BLaER1 treated with 17β-estradiol and CSF1 and Interleukin-3, amounts not matched to agents 10 nM and 100 nM (cell line): Measurements from ENCODE around the gene SHOC2.

ENCODE experiments used
- H3K27ac ChIP-seq, 11 experiments: shearing (Covaris generic); formaldehyde crosslinking; 2 replicates each; pipeline ENCODE4 v1.8.1; 2022
- H3K27me3 ChIP-seq, 11 experiments: shearing (Covaris generic); formaldehyde crosslinking; 2 replicates each; pipeline ENCODE4 v1.8.1; 2022
- H3K36me3 ChIP-seq, 11 experiments: shearing (Covaris generic); formaldehyde crosslinking; 2 replicates each; pipeline ENCODE4 v1.8.1; 2022
- H3K4me1 ChIP-seq, 10 experiments: shearing (Covaris generic); formaldehyde crosslinking; 2 replicates each; pipeline ENCODE4 v1.8.1; 2022
- H3K4me2 ChIP-seq, 11 experiments: shearing (Covaris generic); formaldehyde crosslinking; 2 replicates each; pipeline ENCODE4 v1.8.1; 2022
- H3K4me3 ChIP-seq, 10 experiments: shearing (Covaris generic); formaldehyde crosslinking; 2 replicates each; pipeline ENCODE4 v1.8.1; 2022
- H3K9ac ChIP-seq, 11 experiments: shearing (Covaris generic); formaldehyde crosslinking; 2 replicates each; pipeline ENCODE4 v1.8.1; 2022
- H3K9me3 ChIP-seq, 11 experiments: shearing (Covaris generic); formaldehyde crosslinking; replicated peaks in 1 of 11; 2 replicates each; pipeline ENCODE4 v1.8.1; 2022
- H4K20me1 ChIP-seq, 11 experiments: shearing (Covaris generic); formaldehyde crosslinking; 2 replicates each; pipeline ENCODE4 v1.8.1; 2022
- Cebpa-rat ChIP-seq, 11 experiments: shearing (Covaris generic); IDR thresholded peaks; 2 replicates each; pipeline ENCODE4 v1.8.1; 2022

Gene SHOC2

DNA sequence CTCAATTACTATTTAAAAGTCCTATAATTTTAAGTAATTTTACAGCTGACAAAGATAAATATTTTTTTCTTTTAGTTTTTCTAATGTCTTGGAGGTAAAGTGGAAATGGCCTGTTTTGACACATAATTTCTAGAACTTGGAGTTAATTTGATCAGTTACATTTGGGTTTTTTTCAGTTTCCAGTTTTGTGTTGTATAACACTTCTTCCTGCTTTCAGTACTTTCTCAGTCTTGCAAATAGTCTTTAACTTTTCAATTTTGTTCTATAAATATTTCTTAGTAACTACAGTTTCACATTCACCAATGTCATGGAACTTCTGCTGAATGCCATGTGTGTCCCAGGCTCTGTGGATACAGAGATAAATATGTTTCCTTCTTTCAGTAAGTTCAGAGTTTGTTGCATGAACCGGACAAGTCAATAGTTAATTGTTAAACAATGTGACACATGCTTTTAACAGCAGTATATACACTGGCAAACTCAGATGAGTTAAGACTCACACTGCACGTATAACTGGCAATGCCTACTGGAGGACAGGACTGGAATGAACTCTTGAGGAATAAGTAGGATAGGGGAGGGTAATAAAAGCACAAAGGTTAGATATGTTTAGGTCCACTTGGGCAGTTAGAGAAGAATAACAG lies 4.6 kb downstream of the SHOC2 start:
- no peaks in the 10 kb centered on the region for H3K27me3 ChIP-seq
- H3K9ac ChIP-seq: no peak overlapping the region; a peak in 3 of 22 replicates
- H3K36me3 ChIP-seq: peaks cover 0 to 55% (median 26%) of the 10 kb centered on the region in 11 experiments; a peak in 19 of 22 replicates
- H3K27ac ChIP-seq: peak overlapping the region in 5 of 11 experiments; percentile 5 to 24 (median 20); a peak in 3 of 22 replicates
- H3K9me3 ChIP-seq: no peaks in the 10 kb centered on the region
- TF ChIP-seq Cebpa-rat (IDR thresholded peaks at IDR 0.05): no peak
- H3K4me1 ChIP-seq: peaks cover 37 to 73% (median 61%) of the 10 kb centered on the region in 10 experiments
- H3K4me2 ChIP-seq: peak overlapping the region; percentile 47 to 88 (median 57); a peak in 21 of 22 replicates
- H4K20me1 ChIP-seq: peaks cover 78 to 92% (median 84%) of the 10 kb centered on the region in 11 experiments
- no peak overlapping the region; a peak in 1 of 20 replicates for H3K4me3 ChIP-seq

- H3K4me1 ChIP-seq: peaks cover 38 to 85% (median 63%) of the 10 kb centered on the region in 10 experiments
- H3K4me2 ChIP-seq: peak overlapping the region in 2 of 11 experiments; percentile 17 to 21; a peak in 4 of 22 replicates
- no peak for TF ChIP-seq Cebpa-rat (IDR thresholded peaks at IDR 0.05)
Observed at GRCh38 chr10:110927461-110927860, 8.1 kb downstream of the SHOC2 start.

DNA sequence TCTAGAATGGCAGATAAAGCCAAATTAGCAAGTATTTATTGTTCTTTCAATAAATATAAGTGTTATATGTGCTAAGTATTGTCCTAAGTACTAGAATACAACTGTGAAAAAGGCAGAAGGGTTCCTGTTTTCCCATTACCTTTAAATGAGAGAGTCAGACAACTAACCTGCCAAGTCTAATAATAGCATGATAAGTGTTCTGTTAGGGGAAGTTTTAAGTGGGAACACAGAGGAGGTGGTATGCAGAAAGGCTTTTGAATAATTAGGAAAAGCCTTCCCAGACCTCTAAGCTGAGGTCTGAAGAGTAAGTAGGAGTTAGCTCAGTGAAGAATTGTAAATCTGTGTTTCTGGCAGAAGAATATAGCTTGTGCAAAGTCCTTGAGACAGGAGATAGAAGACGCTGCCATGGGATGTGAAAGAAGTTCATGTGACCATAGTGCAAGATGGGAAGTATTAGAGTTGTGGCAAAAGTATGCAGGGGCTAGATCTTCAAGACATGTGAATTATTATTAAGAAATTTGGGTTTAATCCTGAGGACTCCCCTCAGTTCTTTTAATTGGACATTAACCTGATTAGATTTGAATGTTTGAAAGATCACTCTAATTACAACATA lies 12.5 kb downstream of the SHOC2 start:
- Histone ChIP-seq H3K4me2 (peak overlapping the region in 3 of 11 experiments; percentile 10 to 31 (median 19); a peak in 3 of 22 replicates), H3K4me1 (peaks cover 11 to 46% (median 22%) of the 10 kb centered on the region in 10 experiments; a peak in 19 of 20 replicates), H3K27ac (no peak overlapping the region), H3K9me3 (peaks cover 0 to 15% (median 8%) of the 10 kb centered on the region in 11 experiments; a peak in 14 of 22 replicates), H3K9ac (no peak overlapping the region), H4K20me1 (peaks cover 88 to 100% (median 100%) of the 10 kb centered on the region in 11 experiments), H3K36me3 (peaks cover 11 to 75% (median 40%) of the 10 kb centered on the region in 11 experiments), H3K27me3 (no peaks in the 10 kb centered on the region), H3K4me3 (no peak overlapping the region)
- TF ChIP-seq Cebpa-rat (IDR thresholded peaks at IDR 0.05): no peak

More at GRCh38 chr10:110927461-110927860, 8.1 kb downstream of the SHOC2 start:
- Histone ChIP-seq H3K9ac (no peak overlapping the region), H3K9me3 (no peaks in the 10 kb centered on the region), H4K20me1 (peaks cover 92 to 100% (median 100%) of the 10 kb centered on the region in 11 experiments), H3K4me3 (no peak overlapping the region), H3K36me3 (peaks cover 4 to 68% (median 31%) of the 10 kb centered on the region in 11 experiments; a peak in 19 of 22 replicates), H3K27me3 (no peaks in the 10 kb centered on the region), H3K27ac (no peak overlapping the region)

DNA sequence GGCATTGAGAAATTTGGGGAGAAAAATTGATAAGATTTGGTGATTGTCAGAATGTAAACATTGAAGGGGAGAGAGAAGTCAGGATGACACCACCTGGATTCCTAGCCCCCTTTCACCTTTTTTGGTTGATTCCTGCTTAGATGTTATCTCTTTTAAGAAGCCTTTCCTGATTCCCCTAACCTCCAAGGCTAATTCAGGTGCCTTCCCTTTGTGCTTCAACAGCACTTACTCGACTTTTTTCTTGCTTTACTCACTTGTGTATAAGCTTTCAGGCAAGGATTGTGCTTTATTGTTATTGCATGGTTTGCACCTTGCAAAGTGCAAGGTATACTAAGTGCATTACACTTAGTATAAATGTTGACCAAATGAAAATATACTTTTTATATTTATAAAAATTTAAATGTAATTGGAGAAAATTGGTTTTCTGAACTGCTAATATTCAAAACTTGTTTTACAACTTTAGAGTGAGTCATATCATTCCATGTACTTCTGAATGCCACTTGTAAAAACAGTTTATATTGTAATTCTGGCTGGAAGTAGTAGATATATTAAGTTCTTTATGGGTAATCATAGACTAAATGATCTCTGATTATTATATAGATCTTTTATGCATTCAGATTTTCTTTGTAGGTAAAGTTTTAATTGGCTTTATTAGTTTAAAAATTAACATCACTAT lies 13.2 kb downstream of the SHOC2 start:
- no peak overlapping the region for H3K4me3 ChIP-seq
- H3K9me3 ChIP-seq: peaks cover 0 to 21% (median 12%) of the 10 kb centered on the region in 11 experiments; a peak in 14 of 22 replicates
- H3K36me3 ChIP-seq: peaks cover 18 to 75% (median 45%) of the 10 kb centered on the region in 11 experiments
- no peaks in the 10 kb centered on the region for H3K27me3 ChIP-seq
- peak overlapping the region in 3 of 11 experiments; percentile 10 to 31 (median 19); a peak in 3 of 22 replicates for H3K4me2 ChIP-seq
- peaks cover 9 to 45% (median 16%) of the 10 kb centered on the region in 10 experiments; a peak in 19 of 20 replicates for H3K4me1 ChIP-seq
- no peak overlapping the region for H3K27ac ChIP-seq
- no peak overlapping the region for H3K9ac ChIP-seq
- peaks cover 86 to 100% (median 100%) of the 10 kb centered on the region in 11 experiments for H4K20me1 ChIP-seq
- no peak for TF ChIP-seq Cebpa-rat (IDR thresholded peaks at IDR 0.05)

DNA sequence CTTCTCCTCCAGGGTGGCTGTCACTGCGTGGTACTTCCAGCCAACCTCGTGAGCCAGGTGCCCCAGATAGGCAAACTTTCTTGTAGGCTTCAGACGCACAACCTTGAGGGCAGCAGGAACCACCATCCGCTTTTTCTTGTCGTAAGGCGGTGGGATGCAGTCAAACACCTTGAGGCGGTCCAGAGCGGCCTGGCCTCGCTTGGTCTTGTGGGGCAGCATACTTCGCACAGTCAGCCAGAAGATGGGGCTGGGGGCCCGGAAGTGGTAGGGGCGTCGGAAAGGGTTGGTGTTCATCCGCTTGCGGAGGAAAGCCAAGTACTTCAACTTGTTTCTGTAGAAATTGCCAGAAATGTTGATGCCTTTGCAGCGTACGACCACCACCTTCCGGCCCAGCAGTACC lies 17.4 kb downstream of the SHOC2 start:
- Histone ChIP-seq H3K4me2 (no peak overlapping the region), H3K9ac (no peak overlapping the region), H4K20me1 (peaks cover 77 to 100% (median 100%) of the 10 kb centered on the region in 11 experiments), H3K27me3 (no peaks in the 10 kb centered on the region), H3K4me3 (no peak overlapping the region), H3K9me3 (peaks cover 4 to 45% (median 34%) of the 10 kb centered on the region in 11 experiments; a peak in 21 of 22 replicates), H3K27ac (no peak overlapping the region), H3K4me1 (peaks cover 0 to 16% (median 0%) of the 10 kb centered on the region in 10 experiments; a peak in 6 of 20 replicates), H3K36me3 (peaks cover 30 to 93% (median 73%) of the 10 kb centered on the region in 11 experiments)
- TF ChIP-seq Cebpa-rat (IDR thresholded peaks at IDR 0.05): no peak

- no peak for TF ChIP-seq Cebpa-rat (IDR thresholded peaks at IDR 0.05)
- H3K36me3 ChIP-seq: peaks cover 55 to 100% (median 88%) of the 10 kb centered on the region in 11 experiments
Observed at GRCh38 chr10:110939419-110939818, 20.0 kb downstream of the SHOC2 start.

DNA sequence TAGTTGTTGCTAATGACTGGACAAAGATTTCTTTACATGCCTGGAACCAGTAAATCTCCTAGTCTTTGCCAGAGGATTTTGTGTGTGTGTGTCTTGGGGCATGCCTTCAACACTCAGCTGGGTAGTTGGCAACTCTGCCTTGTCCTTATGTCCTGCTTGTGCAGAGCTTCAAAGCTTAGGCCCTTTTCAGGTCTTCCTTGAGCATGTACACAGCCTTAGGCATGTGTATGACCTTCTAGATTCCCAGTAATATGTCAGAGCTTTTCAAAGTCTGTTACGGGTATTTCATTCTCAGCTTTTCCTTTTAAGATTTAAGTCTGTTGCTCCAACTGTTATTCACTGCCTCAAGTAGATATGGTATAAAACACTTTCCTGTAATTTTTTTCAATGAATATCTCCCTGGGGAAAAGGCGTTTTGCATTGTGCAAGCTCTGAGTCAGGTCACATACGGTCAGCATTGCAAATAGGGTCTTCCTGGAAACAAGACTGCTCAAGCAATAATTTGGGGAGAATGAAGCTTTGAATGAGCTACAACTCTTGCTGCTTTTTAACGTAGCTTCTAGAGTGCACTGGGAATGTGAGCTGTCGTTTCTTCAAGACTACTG lies 25.5 kb downstream of the SHOC2 start:
- Histone ChIP-seq H3K27me3 (no peaks in the 10 kb centered on the region), H3K9ac (peak overlapping the region in 6 of 11 experiments; percentile 6 to 52 (median 29); a peak in 6 of 22 replicates), H3K9me3 (peaks cover 12 to 100% (median 91%) of the 10 kb centered on the region in 11 experiments; a peak in 21 of 22 replicates), H3K4me1 (peaks cover 8 to 38% (median 24%) of the 10 kb centered on the region in 10 experiments; a peak in 18 of 20 replicates), H3K27ac (peak overlapping the region in 9 of 11 experiments; percentile 25 to 63 (median 46); a peak in 15 of 22 replicates), H4K20me1 (peaks cover 38 to 100% (median 99%) of the 10 kb centered on the region in 11 experiments), H3K36me3 (peaks cover 75 to 100% (median 99%) of the 10 kb centered on the region in 11 experiments), H3K4me3 (peak overlapping the region in 1 of 10 experiments; percentile 23; a peak in 1 of 20 replicates), H3K4me2 (peak overlapping the region; percentile 14 to 70 (median 53); a peak in 19 of 22 replicates)
- peak in 4 of 11 experiments; percentile 23 to 40 (median 29); a peak in 3 of 22 replicates for TF ChIP-seq Cebpa-rat (IDR thresholded peaks at IDR 0.05)

More at GRCh38 chr10:110939419-110939818, 20.0 kb downstream of the SHOC2 start:
- Histone ChIP-seq H3K27ac (no peak overlapping the region), H3K9ac (no peak overlapping the region), H3K4me1 (peaks cover 0 to 23% (median 10%) of the 10 kb centered on the region in 10 experiments; a peak in 13 of 20 replicates), H4K20me1 (peaks cover 67 to 100% (median 100%) of the 10 kb centered on the region in 11 experiments), H3K4me2 (0 out of 22 replicates have a peak overlapping the region, but pooled peaks of 1 of the 11 experiments have one; percentile 13), H3K9me3 (peaks cover 12 to 72% (median 59%) of the 10 kb centered on the region in 11 experiments; a peak in 21 of 22 replicates), H3K27me3 (no peaks in the 10 kb centered on the region), H3K4me3 (no peak overlapping the region)

GRCh38 chr10:110946496-110946895 lies 27.1 kb downstream of the SHOC2 start:
- H3K9ac ChIP-seq: no peak overlapping the region
- no peak for TF ChIP-seq Cebpa-rat (IDR thresholded peaks at IDR 0.05)
- H3K36me3 ChIP-seq: peaks cover 70 to 100% (median 97%) of the 10 kb centered on the region in 11 experiments
- H3K4me1 ChIP-seq: peaks cover 8 to 38% (median 24%) of the 10 kb centered on the region in 10 experiments; a peak in 18 of 20 replicates
- H3K4me2 ChIP-seq: no peak overlapping the region
- no peak overlapping the region for H3K4me3 ChIP-seq
- H3K27me3 ChIP-seq: no peaks in the 10 kb centered on the region
- peaks cover 8 to 98% (median 80%) of the 10 kb centered on the region in 11 experiments; a peak in 21 of 22 replicates for H3K9me3 ChIP-seq
- H4K20me1 ChIP-seq: peaks cover 35 to 100% (median 99%) of the 10 kb centered on the region in 11 experiments
- no peak overlapping the region for H3K27ac ChIP-seq
